HG02642 (cell line): ENCODE measurements around the gene NUDT3.
"Not testable (repeated sequence)": the region's sequence is repeated elsewhere in the genome, so short reads cannot be mapped to it uniquely, and the experiment has no call there.

Experiments
- ATAC-seq: cut with Tn5 transposase; IDR thresholded peaks from one replicate; pipeline ENCODE4 v1.9.1; 2021; ENCODE audit warnings: mild to moderate bottlenecking; ENCODE audit not compliant: unreplicated experiment, poor library complexity

The NUDT3 gene

DNA sequence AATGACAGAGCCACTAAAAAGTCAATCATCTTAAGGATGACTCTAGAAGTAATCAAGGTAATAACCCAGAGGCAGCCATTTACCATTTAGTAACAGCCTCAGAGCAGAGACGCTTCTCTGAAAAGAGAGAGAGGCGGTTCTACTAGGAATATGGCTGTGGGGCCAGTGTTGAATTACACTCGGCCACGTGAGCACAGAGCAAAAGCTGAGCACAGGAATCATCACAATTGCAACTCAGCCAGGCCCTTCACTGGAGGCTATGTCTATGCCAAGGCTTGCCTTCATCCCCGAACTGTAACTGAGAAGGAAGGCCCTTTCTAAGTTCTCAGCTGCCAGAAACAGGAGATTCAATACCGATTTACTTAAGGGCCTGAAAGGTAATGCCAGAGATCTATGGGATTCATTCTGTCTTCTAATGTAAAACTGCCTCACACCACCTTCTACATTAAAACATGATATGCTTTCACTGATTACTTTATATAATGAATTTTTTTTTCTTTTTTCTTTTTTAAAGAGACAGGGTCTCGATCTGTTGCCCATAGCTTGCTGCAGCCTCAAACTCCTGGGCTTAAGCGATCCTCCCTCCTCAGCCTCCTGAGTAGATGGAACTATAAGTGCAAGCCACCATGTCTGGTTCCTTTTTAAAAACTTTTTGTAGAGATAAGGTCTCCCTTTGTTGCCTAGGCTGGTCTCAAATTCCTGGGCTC, 67.6 kb downstream of the NUDT3 start:
- ATAC-seq = no peak

DNA sequence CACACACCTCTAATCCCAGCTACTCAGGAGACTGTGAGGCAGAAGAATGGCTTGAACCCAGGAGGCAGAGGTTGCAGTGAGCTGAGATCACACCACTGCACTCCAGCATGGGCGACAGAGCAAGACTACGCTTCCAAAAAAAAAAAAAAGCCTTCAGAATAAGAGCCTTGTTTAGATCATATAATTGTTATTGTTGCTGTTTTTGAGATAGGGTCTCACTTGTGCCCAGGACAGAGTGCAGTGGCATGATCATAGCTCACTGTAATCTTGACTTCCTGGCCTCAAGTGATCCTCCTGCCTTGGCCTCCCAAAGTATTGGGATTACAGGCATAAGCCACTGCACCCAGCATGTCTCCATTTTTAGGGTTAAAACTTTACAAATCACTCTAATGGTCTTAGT, 68.2 kb downstream of the NUDT3 start:
- not testable (repeated sequence) for ATAC-seq

DNA sequence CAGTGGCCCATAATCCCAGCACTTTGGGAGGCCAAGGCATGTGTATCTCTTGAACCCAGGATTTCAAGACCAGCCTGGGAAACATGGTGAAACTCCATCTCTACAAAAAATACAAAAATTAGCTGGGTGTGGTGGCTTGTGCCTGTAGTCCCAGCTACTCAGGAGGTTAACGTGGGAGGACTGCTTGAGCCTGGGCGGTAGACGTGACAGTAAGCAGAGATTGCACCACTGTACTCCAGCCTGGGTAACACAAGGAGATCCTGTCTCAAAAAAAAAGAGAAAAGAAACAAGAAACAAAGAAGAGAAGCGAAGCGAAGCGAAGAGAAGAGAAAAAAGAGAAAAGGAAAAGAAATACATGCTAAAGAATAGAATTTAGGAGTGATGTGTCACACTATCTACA, 69.2 kb downstream of the NUDT3 start:
- ATAC-seq = no peak

DNA sequence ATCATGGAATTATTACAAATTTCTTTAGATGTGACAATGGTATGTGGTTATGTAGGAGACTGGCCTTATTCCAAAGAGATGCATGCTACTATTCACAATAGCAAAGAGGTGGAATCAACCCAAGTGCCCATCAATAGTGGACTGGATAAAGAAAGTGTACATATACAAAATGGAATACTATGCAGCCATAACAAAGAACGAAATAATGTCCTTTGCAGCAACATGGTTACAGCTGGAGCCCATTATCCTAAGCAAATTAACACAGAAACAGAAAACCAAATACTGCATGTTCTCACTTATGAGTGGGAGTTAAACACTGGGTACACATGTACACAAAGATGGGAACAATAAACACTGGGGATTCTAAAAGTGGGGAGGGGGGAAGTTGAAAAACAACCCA, 69.7 kb downstream of the NUDT3 start:
- ATAC-seq = no peak

DNA sequence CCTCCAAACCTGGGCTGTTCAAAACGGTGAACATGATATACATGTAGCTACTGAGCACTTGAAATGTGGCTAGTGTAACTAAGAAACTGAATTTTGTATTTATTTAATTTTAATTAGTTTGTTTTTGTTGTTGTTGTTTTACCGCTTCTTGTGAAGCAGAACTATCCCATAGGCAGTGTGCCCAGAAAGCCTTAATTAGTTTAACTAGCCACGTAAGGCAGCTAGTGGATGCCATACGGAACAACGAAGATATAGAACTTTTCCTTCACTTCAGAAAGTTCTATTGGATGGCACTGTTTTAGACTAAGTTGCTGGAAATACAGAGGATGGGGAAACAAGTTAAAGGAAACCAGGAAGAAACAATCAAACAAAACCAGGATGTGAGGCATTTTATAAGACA, 70.6 kb downstream of the NUDT3 start:
- ATAC-seq = no peak

DNA sequence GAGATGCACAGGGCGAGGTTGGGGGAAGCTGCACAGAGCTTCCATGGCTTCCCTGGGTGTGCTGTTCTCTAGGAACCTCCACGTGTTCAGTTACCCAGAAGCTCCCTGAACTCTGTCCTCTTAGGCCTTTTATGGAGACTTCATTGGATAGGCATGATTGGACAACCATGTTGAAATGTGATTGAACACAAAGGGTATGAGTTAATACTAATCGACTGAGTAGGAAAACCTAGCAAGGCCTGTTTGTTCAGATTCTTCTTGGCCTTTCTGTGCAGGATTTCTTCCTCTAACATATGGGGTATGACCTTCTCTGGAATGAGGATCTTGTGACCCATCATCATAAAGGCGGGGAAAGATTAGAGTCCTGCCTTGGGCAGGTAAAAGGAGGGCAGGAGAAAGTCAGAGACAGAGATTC, 73.0 kb downstream of the NUDT3 start:
- ATAC-seq = no peak

DNA sequence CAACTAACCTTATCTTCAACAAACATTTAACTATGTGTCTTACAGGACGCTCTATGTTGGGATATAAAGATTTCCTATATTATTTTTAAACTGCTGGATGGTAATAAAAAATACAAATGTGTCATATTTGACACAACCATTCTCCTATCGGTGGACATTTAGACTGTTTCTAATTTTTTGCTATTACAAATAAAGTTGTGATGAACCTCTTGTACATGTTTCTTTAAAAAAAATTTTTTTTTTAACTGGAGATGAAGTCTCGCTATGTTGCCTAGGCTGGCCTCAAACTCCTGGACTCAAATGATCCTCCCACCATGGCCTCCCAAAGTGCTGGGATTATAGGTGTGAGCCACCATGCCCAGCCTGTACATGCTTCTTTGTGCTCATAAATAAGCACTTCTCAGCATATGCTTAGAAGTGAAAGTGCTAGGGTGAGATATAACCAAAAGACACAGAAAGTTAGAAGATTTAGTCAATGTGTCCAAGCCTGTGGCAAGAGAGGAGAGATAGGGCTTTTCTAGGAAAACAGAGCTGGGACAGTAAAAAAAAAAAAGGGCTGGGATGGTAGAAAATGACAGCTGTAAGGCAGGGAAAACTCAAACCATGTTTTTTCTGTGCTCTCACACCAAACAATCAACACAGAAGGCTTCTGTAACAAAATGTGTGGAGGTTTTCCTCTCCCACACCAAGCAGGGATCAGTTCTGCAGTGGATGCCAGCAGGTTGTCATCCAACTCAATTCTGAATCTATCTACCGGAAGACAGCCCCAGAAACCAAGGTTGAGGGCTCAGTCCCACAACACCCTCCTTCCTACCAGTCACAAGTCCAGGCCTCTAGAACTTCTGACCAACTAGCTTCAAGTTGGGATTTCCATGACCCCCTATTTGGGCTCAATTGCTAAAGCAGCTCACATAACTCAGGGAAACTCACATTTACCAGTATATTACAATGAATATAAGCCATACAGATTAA, 73.7 kb downstream of the NUDT3 start:
- no peak for ATAC-seq

DNA sequence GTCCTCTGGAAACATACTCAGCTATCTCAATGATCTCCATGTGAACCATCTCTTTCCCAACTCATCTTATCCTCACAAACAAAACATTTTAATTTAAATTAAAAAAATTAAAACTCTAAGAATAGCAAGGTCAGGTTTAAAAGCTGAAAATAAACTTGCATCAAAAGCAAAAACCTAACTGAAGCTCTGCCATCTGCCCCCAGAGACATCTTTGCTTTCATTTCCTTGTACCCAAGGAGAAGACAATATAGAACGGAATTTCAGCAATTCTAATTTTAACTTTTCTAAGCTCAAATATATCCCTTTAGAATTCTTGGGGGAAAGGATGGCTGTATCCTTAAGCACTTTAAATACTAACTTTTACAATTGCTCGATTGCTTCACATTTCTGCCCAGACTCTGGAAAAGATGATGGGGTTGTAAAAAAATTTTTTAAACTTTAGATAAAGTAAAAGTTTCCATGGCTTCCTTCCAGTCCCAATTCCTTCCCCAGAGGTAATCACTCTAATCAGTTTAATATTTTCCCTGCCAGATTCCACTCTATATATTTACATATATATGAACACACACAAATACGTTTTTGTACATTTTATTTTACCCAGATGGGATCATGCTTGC, 74.5 kb downstream of the NUDT3 start:
- no peak for ATAC-seq

DNA sequence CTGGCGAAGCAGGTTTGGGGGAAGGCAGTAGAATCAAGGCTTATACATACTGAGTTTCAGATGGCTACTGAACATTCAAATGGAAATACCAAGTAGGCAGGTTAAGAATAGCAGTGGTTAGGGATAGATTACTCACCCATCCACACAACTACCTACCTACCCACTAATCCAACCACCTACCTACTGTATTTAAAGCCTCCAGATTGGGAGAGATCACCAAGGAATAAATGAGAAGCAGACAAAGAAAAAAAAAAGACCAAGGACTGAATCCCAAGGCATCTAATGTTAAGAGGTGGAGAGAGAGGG, 75.3 kb downstream of the NUDT3 start:
- ATAC-seq = no peak

DNA sequence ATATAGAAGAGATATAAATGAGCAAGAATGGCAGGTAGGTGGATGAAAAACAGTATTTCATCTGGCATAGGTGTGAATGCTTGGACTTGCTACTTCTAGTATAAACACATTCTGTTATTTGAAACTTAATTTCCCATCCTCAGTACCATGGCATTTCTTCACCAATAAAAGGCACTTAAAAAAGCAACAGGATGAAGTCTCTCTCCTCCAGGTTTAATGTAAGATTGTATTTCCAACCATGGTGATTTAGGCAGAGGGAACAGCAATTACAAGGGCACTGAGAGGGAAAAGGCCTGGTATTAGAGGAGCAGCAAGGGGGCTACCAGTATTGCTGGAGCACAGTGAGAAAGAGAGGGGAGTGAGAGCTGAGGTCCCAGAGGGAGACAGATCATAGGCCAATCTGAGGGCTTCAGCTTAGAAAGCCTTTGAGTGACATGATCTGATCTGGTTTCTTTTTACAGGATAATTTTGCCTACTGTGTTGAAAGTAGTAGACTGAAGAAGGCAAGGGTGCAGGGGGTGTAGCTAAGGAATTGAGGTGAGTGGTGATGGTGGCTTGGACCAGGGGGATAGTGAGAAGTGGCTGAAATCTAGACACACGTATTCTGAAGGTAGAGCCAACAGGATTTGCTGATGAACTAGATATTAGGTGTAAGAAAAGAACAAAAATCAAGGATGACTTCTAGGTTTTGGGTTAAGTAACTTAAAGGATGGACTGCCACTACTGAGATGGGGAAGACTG, 75.9 kb downstream of the NUDT3 start:
- no peak for ATAC-seq

DNA sequence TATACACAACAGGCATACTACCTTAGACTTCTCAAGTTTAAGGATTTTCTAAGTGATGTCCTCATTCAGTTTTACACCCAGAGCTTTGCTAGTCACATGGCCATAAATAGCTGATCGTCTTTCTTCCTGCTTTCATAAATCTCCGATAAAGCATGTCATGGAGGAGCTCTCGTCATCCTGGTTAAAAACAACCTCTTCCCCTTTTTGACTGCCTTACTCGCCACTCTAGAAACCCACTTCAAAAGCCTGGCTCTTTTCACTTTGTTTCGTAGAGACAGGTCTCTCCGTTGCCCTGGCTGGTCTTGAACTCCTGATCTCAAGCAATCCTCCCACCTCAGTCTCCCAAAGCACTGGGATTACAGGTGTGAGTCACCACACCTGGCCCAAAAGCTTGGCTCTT, 76.7 kb downstream of the NUDT3 start:
- ATAC-seq = no peak

DNA sequence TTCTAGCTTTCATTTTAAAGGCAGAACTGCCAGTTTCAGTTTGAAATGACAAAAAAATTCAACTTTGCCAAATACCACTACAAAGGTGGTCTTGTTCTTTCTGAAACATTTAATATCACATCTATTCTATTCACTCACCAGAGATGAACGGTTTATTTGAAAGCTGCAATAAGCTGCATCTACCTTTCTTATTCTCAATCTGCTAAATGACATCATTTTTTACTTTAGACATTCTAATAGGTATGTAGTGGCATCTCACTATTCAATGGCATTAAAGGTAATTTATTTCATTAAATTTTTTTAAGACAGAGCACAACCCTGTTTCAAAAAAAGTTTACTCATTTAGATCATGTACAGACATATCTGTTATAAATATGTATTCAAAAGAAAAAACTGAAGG, 77.2 kb downstream of the NUDT3 start:
- ATAC-seq = no peak

DNA sequence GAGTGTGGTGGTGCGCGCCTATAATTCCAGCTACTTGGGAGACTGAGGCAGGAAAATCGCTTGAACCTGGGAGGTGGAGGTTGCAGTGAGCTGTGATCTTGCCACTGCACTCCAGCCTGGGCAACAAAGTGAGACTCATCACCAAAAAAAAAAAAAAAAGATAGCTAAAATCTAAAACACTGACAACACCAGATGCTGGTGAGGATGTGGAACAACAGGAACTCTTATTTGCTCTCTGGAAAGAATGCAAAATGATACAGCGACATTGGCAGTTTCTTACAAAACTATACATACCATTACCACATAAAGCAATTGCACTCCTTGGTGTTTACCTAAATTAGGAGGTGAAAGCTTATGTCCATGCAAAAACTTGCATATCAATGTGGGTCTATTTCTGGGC, 80.2 kb downstream of the NUDT3 start:
- no peak for ATAC-seq

DNA sequence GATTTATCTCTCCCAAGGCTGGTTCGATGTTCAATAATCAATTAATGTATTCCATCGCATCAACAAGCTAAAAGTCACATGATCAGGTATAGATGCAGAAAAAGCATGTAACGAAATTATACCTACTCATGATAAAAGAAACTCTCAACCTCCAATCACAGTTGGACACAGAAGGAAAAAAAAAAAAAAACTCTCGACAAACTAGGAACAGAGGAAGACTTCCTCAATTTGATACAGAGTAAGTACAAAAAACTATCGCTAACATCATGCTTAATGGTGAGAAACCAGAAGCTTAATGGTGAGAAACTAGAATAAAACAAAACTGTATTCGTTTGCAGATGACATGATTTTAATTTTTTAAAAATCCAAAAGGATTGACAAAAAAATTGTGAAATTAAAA, 81.7 kb downstream of the NUDT3 start:
- ATAC-seq = no peak

DNA sequence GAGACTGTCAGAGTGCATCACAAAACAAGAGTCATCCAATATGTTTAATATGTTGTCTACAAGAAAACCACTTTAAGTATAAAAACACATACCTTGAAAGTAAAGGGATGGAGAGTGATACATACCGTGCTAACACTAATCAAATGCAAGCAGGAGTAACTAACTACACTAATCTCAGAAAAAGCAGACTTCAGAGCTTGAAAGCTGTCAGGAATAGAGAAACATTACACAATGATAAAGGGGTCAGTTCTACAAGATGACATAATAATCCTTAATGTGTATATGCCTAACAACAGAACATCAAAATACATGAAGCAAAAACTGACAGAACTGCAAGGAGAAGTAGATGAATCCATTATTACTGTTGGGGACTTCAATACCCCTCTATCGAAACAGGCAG, 84.0 kb downstream of the NUDT3 start:
- ATAC-seq = no peak

DNA sequence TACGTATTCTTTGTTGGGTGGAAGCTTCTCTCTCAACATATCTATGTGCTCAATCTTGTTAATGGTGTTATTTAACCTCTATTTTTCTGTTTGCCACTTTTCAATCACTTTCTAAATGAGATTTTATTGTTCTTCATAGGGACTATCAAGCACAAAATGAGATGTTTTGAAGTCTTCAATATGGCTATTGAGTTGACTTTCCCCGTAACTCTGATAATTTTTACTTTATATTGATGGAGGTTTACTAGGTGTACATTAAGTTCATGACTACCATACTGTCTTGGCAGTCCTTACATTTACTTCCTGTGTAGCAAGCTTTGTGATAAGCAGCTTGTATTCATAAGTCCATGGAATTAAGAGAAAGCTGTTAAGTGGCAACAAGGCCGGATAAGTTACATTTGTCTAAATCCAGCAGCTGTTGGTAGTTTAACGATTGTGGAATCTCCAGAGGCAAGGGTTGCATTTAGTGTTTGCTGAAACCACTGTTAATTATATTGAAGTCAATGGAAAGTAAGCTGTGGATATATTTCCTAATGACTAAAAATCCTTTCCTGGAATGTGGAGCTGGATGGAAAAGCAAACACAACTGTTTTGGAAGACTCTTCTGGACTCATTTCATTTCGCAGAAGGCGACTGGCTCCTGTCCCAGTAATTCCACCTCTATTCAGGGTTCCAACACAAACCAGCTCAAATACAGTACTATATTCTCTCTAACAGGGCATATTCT, 86.3 kb downstream of the NUDT3 start:
- no peak for ATAC-seq

DNA sequence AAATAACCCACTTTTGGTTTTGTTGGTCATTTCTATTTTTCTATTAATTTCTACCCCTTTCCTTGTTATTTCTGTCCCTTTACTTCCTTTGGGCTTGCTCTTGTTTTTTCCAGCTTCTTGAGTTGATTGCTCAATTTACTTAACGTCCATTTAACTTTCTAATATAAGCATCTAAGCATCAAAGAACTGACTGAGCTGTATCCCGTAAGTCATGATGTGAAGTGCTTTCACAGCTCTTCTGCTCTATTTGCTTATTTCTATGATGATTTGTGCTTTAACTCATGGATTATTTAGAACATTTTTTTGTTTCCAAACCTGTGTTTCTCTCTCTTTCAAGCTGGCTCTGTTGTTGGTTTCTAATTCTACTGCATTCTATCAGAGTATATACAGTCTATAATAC, 87.0 kb downstream of the NUDT3 start:
- ATAC-seq = no peak

DNA sequence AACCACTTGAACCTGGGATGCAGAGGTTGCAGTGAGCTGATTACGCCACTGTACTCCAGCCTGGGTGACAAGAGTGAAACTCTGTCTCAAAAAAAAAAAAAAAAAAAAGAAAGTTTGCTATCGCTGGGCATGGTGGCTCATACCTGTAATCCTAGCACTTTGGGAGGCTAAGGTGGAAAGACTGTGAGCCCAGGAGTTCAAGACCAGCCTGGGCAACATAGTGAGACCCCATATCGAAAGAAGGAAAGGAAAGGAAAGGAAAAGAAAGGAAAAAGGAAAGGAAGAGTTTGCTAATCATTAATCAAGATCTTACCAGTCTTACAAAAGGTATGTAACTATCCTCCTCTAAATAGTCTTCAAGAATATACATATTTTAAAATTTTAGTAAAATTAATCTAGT, 88.3 kb downstream of the NUDT3 start:
- ATAC-seq = no peak

DNA sequence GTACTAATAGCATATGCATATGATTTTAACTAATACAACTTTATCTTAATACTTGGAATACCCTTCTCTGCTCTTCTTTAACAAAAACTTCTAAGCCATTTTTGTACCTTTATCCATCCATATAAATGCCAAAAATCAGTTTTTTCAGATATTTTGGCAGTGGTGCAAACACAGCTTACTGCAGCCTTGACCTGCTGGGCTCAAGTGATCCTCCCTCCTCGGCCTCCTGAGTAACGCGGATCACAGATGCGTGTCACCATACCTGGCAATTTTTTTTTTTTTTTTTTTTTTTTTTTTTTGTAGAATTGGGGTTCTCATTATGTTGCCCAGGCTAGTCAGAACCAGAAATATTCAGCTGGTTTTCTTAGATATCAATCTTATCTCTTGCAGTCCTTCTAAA, 89.5 kb downstream of the NUDT3 start:
- no peak for ATAC-seq

DNA sequence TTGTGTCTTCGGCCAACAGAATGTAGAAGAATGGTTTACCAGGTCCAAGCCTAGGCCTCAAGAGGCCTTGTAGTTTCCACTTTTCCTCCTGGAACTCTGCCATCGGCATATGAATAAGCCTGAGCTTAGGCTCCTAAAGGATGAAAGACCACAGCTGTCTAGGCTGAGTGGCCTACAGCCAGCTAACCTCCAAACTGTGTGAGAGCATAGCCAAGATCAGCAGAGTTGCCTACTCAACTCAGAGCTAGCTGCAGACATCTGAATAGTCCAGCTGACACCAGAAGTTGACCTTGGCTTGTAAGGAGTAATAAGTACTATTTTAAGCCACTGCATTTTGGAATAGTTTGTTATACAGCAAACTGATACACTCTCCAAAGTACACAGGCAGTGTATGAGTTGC, 91.1 kb downstream of the NUDT3 start:
- ATAC-seq = no peak
